Right ventricle myocardium superior (tissue), 1 donor: Measurements from ENCODE around the gene CACNA1F. TPM values are rescaled to one million over a fixed set of nuclear protein-coding genes. Genes with fewer than 3 reads are reported as not detected.

Source experiments
- ATAC-seq: fragments of 200-7000 bp; cut with Tn5 transposase; one replicate; pipeline ENCODE4 v1.9.1; 2020; ENCODE audit warnings: mild to moderate bottlenecking; ENCODE audit not compliant: poor library complexity
- DNase-seq: peaks from one replicate; pipeline ENCODE4 v3.0.0-alpha.2; 2020
- intact Hi-C: fragments of 100-400 bp; cut with DNase I; formaldehyde crosslinking; loops from one replicate; pipeline ENCODE4 v1.11.2; 2022
- total RNA-seq: library from RNA; stranded (reverse); fragmentation: NEBNext Ultra II Directional; extraction: Animal tissue kit (Norgen Biotek cat#: 25700); gene quantifications from one replicate; pipeline ENCODE4 v1.2.1, GENCODE V29; 2021
- donor health status: DM: no; HTN: yes; CAD: no; lungs with severe emphysema.

CACNA1F gene
- total RNA-seq, 1 donor from 2014 or later: 0.11 TPM

GRCh38 chrX:49237060-49237459 lies 3.9 kb upstream of the CACNA1F start:
- DNase-seq (peak; percentile 52), ATAC-seq (peak; percentile 7)
- intact Hi-C loops: no loop called here

GRCh38 chrX:49233887-49234555 lies 881 bp upstream of the CACNA1F start:
- intact Hi-C loops: no loop called here
- DNase-seq (no peak), ATAC-seq (no peak)

- ATAC-seq (no peak), DNase-seq (no peak)
- intact Hi-C loops: no loop called here
These were observed 615 bp downstream of the CACNA1F start for GRCh38 chrX:49232525-49232924.

- no peak for DNase-seq
- intact Hi-C loops: no loop called here
- ATAC-seq: no peak
These were observed 1.7 kb downstream of the CACNA1F start for GRCh38 chrX:49231333-49232000.

GRCh38 chrX:49230500-49231232 lies 2.5 kb downstream of the CACNA1F start:
- ATAC-seq: peak; percentile 70
- intact Hi-C loops: no loop called here
- peak; percentile 82 for DNase-seq

- intact Hi-C loops: no loop called here
These were observed 5.0 kb downstream of the CACNA1F start for GRCh38 chrX:49228185-49228584.

GRCh38 chrX:49227726-49228125 lies 5.4 kb downstream of the CACNA1F start:
- intact Hi-C loops: no loop called here
- ATAC-seq (no peak), DNase-seq (no peak)

More at GRCh38 chrX:49228185-49228584, 5.0 kb downstream of the CACNA1F start:
- ATAC-seq: no peak
- no peak for DNase-seq

- no peak for ATAC-seq
- DNase-seq: no peak
- intact Hi-C loops: no loop called here
These were observed 6.2 kb downstream of the CACNA1F start for GRCh38 chrX:49226946-49227345.

GRCh38 chrX:49225858-49226257 lies 7.3 kb downstream of the CACNA1F start:
- intact Hi-C loops: no loop called here
- no peak for DNase-seq
- ATAC-seq: no peak

- intact Hi-C loops: no loop called here
- ATAC-seq (no peak), DNase-seq (no peak)
These were observed 11.3 kb downstream of the CACNA1F start for GRCh38 chrX:49221868-49222267.

- ATAC-seq (no peak), DNase-seq (no peak)
- intact Hi-C loops: no loop called here
These were observed 13.0 kb downstream of the CACNA1F start for GRCh38 chrX:49220100-49220499.

- intact Hi-C loops: no loop called here
- no peak for ATAC-seq
- DNase-seq: no peak
These were observed 18.1 kb downstream of the CACNA1F start for GRCh38 chrX:49214996-49215526.

GRCh38 chrX:49214416-49214815 lies 18.7 kb downstream of the CACNA1F start:
- no peak for ATAC-seq
- DNase-seq: no peak
- intact Hi-C loops: no loop called here

- DNase-seq (no peak), ATAC-seq (no peak)
- intact Hi-C loops: no loop called here
These were observed 20.3 kb downstream of the CACNA1F start for GRCh38 chrX:49212861-49213260.

GRCh38 chrX:49212209-49212608 lies 20.9 kb downstream of the CACNA1F start:
- intact Hi-C loops: no loop called here
- ATAC-seq (no peak), DNase-seq (no peak)

- no peak for DNase-seq
- ATAC-seq: no peak
- intact Hi-C loops: no loop called here
These were observed 22.1 kb downstream of the CACNA1F start for GRCh38 chrX:49211074-49211473.

GRCh38 chrX:49210406-49210805 lies 22.7 kb downstream of the CACNA1F start:
- intact Hi-C loops: no loop called here
- no peak for ATAC-seq
- DNase-seq: no peak

- DNase-seq (no peak), ATAC-seq (no peak)
- intact Hi-C loops: no loop called here
These were observed 23.5 kb downstream of the CACNA1F start for GRCh38 chrX:49209434-49210251.

GRCh38 chrX:49208399-49208798 lies 24.7 kb downstream of the CACNA1F start:
- DNase-seq (no peak), ATAC-seq (no peak)
- intact Hi-C loops: no loop called here
